ENCODE data around the gene GTF2F1.
"Not testable (repeated sequence)": the region's sequence is repeated elsewhere in the genome, so short reads cannot be mapped to it uniquely, and the experiment has no call there.

The GTF2F1 gene

GRCh38 chr19:6354098-6354674 lies 38.8 kb downstream of the GTF2F1 start:
- no peak for DNase-seq

GRCh38 chr19:6352381-6353165 lies 40.4 kb downstream of the GTF2F1 start:
- DNase-seq = no peak

- DNase-seq = no peak
Observed at GRCh38 chr19:6350688-6351087, 42.3 kb downstream of the GTF2F1 start.

GRCh38 chr19:6349271-6349670 lies 43.7 kb downstream of the GTF2F1 start:
- not testable (repeated sequence) for DNase-seq

- no peak for DNase-seq
Observed at GRCh38 chr19:6343462-6343861, 49.5 kb downstream of the GTF2F1 start.

GRCh38 chr19:6340493-6341201 lies 52.3 kb downstream of the GTF2F1 start:
- no peak for DNase-seq

- DNase-seq = no peak
Observed at GRCh38 chr19:6334490-6335285, 58.3 kb downstream of the GTF2F1 start.

- no peak for DNase-seq
Observed at GRCh38 chr19:6333439-6333838, 59.5 kb downstream of the GTF2F1 start, which contains the start of gene ACER1. ACER1 (minus strand) TSS chr19:6333612; CDS start chr19:6333551, 61 bp downstream.

Data from fibroblast of skin of right biceps (primary cell).